Tibial nerve (tissue), 4 donors: ENCODE measurements around the gene MLLT10. TPM values are rescaled to one million over a fixed set of nuclear protein-coding genes. Genes with fewer than 3 reads are reported as not detected.

ENCODE experiments used
- DNase-seq, 2 donors: peaks; one replicate each; pipeline ENCODE4 v3.0.0-alpha.2; 2019; ENCODE audit warnings: low spot score in 2 of 2
- H3K27ac ChIP-seq, 4 donors: fragments of 200-600 bp; sonication (generic) in 3 of 4; one replicate each; pipeline ENCODE4 v1.5.1; 2017 to 2019; ENCODE audit warnings: mild to moderate bottlenecking in 1 of 4
- H3K27me3 ChIP-seq, 2 donors: fragments of 200-600 bp; sonication (generic) in 1 of 2; one replicate each; pipeline versions ENCODE4 v1.5.1 to v1.6.0; 2017 to 2019
- H3K36me3 ChIP-seq, 3 donors: fragments of 200-600 bp; sonication (generic); one replicate each; pipeline ENCODE4 v1.5.1; 2018 to 2019
- H3K4me1 ChIP-seq, 4 donors: fragments of 200-600 bp; sonication (generic) in 3 of 4; one replicate each; pipeline ENCODE4 v1.5.1; 2017 to 2019
- H3K4me3 ChIP-seq, 4 donors: fragments of 200-600 bp; sonication (generic) in 3 of 4; one replicate each; pipeline ENCODE4 v1.5.1; 2017 to 2019; ENCODE audit warnings: mild to moderate bottlenecking in 1 of 4, moderate library complexity in 1 of 4
- H3K9me3 ChIP-seq, 4 donors: fragments of 200-600 bp; sonication (generic) in 3 of 4; one replicate each; pipeline ENCODE4 v1.5.1; 2017 to 2019
- EP300 ChIP-seq, 2 donors: sonication (generic); formaldehyde crosslinking; IDR thresholded peaks; one replicate each; pipeline ENCODE4 v1.6.1; 2017; ENCODE audit warnings: antibody characterized with exemption in 2 of 2, mild to moderate bottlenecking in 1 of 2
- POLR2A ChIP-seq, 2 donors: fragments of 450-650 bp; IDR thresholded peaks; one replicate each; pipeline ENCODE4 v1.6.1; 2017; ENCODE audit warnings: antibody characterized with exemption in 2 of 2, mild to moderate bottlenecking in 2 of 2, moderate library complexity in 2 of 2
- WGBS, 2 donors: methylation state at CpG; one replicate each; pipeline ENCODE4 v1.1.5; 2018; 5-methylcytosine and 5-hydroxymethylcytosine counted together
- total RNA-seq, 4 donors: library from RNA; depleted of rRNA; stranded (reverse); fragments of >200 nt; gene quantifications; one replicate each; pipeline ENCODE4 v1.1.0, GENCODE V29; 2016
- TF ChIP-seq, protein P1 (sequence below), 5 experiments: fragments of 200-600 bp in 3 of 5; fragments of 450-650 bp in 2 of 5; sonication (generic) in 3 of 5; IDR thresholded peaks; one replicate each; pipeline ENCODE4 v1.5.1; 2016 to 2019; ENCODE audit warnings: antibody characterized with exemption in 5 of 5, mild to moderate bottlenecking in 3 of 5, moderate library complexity in 2 of 5

Gene MLLT10
- total RNA-seq, 4 donors from 2014 or later: 40.6 to 60.9 (median 47.5) TPM

- H3K9me3 ChIP-seq: no peaks in the 10 kb centered on the region
- H3K27ac ChIP-seq: peak overlapping the region; percentile 95 to 99 (median 97)
Measured at GRCh38 chr10:21529032-21529910, 4.8 kb upstream of the MLLT10 start.

GRCh38 chr10:21530168-21530567 lies 3.9 kb upstream of the MLLT10 start:
- Histone ChIP-seq H3K4me1 (peaks cover 0 to 30% (median 7%) of the 10 kb centered on the region in 4 donors), H3K27ac (peak overlapping the region in 2 of 4 donors; percentile 32 to 99), H3K36me3 (no peaks in the 10 kb centered on the region), H3K4me3 (no peak overlapping the region), H3K27me3 (no peaks in the 10 kb centered on the region), H3K9me3 (no peaks in the 10 kb centered on the region)
- 93 to 96% methylated on average over 1 of the region's 1 CpG for WGBS, 2 donors
- TF ChIP-seq, protein P1, sequence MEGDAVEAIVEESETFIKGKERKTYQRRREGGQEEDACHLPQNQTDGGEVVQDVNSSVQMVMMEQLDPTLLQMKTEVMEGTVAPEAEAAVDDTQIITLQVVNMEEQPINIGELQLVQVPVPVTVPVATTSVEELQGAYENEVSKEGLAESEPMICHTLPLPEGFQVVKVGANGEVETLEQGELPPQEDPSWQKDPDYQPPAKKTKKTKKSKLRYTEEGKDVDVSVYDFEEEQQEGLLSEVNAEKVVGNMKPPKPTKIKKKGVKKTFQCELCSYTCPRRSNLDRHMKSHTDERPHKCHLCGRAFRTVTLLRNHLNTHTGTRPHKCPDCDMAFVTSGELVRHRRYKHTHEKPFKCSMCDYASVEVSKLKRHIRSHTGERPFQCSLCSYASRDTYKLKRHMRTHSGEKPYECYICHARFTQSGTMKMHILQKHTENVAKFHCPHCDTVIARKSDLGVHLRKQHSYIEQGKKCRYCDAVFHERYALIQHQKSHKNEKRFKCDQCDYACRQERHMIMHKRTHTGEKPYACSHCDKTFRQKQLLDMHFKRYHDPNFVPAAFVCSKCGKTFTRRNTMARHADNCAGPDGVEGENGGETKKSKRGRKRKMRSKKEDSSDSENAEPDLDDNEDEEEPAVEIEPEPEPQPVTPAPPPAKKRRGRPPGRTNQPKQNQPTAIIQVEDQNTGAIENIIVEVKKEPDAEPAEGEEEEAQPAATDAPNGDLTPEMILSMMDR (IDR thresholded peaks at IDR 0.05): no peak
- no peak for TF ChIP-seq POLR2A (IDR thresholded peaks at IDR 0.05)
- TF ChIP-seq EP300 (IDR thresholded peaks at IDR 0.05): no peak
- DNase-seq: no peak

More at GRCh38 chr10:21529032-21529910, 4.8 kb upstream of the MLLT10 start:
- WGBS, 2 donors: 73 to 79% methylated on average over 9 of the region's 9 CpGs
- Histone ChIP-seq H3K27me3 (no peaks in the 10 kb centered on the region), H3K4me3 (peak overlapping the region in 1 of 4 donors; percentile 71), H3K4me1 (peaks cover 0 to 37% (median 6%) of the 10 kb centered on the region in 4 donors), H3K36me3 (no peaks in the 10 kb centered on the region)
- no peak for TF ChIP-seq POLR2A (IDR thresholded peaks at IDR 0.05)
- TF ChIP-seq EP300 (IDR thresholded peaks at IDR 0.05): peak in 1 of 2 donors; percentile 13
- no peak for DNase-seq

DNA sequence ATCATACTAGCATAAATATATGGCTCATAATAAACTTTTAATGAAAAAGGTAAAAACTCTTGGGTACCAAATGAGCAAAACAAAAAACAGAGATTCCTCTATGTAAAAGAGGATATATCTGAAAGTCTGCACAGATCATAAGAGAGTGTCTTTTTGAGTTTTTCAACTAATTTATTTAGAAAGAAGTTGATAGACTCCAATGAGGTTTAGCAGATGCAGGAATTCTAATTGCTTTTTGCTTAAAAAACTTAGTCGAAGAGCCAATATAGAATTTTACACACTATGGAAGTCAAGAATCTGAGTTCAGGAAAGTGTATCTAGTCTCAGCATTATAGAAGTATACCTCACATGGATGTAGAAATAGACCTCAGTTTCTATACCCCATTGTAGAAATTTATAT lies 3.4 kb upstream of the MLLT10 start:
- no peaks in the 10 kb centered on the region for H3K27me3 ChIP-seq
- no peak for TF ChIP-seq POLR2A (IDR thresholded peaks at IDR 0.05)
- no peak for TF ChIP-seq EP300 (IDR thresholded peaks at IDR 0.05)
- TF ChIP-seq, protein P1 (IDR thresholded peaks at IDR 0.05): no peak
- WGBS, 2 donors: 95% methylated on average over 1 of the region's 1 CpG
- H3K4me3 ChIP-seq: no peak overlapping the region
- no peaks in the 10 kb centered on the region for H3K36me3 ChIP-seq
- H3K27ac ChIP-seq: peak overlapping the region in 2 of 4 donors; percentile 32 to 99
- H3K9me3 ChIP-seq: no peaks in the 10 kb centered on the region
- DNase-seq: no peak
- peaks cover 0 to 35% (median 9%) of the 10 kb centered on the region in 4 donors for H3K4me1 ChIP-seq

- TF ChIP-seq POLR2A (IDR thresholded peaks at IDR 0.05) (no peak), EP300 (IDR thresholded peaks at IDR 0.05) (no peak)
- TF ChIP-seq, protein P1 (IDR thresholded peaks at IDR 0.05): no peak
Measured at GRCh38 chr10:21531164-21531563, 2.9 kb upstream of the MLLT10 start.

GRCh38 chr10:21532694-21533466 lies 1.2 kb upstream of the MLLT10 start:
- peaks cover 0 to 13% (median 0%) of the 10 kb centered on the region in 3 donors for H3K36me3 ChIP-seq
- H3K4me3 ChIP-seq: peak overlapping the region; percentile 60 to 88 (median 72)
- TF ChIP-seq EP300 (IDR thresholded peaks at IDR 0.05) (no peak), POLR2A (IDR thresholded peaks at IDR 0.05) (no peak)
- TF ChIP-seq, protein P1 (IDR thresholded peaks at IDR 0.05): no peak
- DNase-seq: no peak
- H3K27ac ChIP-seq: peak overlapping the region; percentile 72 to 99 (median 96)
- 26 to 30% methylated on average over 10 of the region's 10 CpGs for WGBS, 2 donors
- no peaks in the 10 kb centered on the region for H3K9me3 ChIP-seq
- H3K4me1 ChIP-seq: peaks cover 0 to 41% (median 10%) of the 10 kb centered on the region in 4 donors
- no peaks in the 10 kb centered on the region for H3K27me3 ChIP-seq

More at GRCh38 chr10:21531164-21531563, 2.9 kb upstream of the MLLT10 start:
- H3K27ac ChIP-seq: peak overlapping the region in 2 of 4 donors; percentile 97 to 99
- WGBS, 2 donors: 81 to 87% methylated on average over 1 of the region's 1 CpG
- H3K4me3 ChIP-seq: no peak overlapping the region
- H3K36me3 ChIP-seq: no peaks in the 10 kb centered on the region
- no peak for DNase-seq
- H3K27me3 ChIP-seq: no peaks in the 10 kb centered on the region
- peaks cover 0 to 40% (median 10%) of the 10 kb centered on the region in 4 donors for H3K4me1 ChIP-seq
- H3K9me3 ChIP-seq: no peaks in the 10 kb centered on the region
